D341Med (cell line): ENCODE data around the gene GPR151.

Experiments used
- DNase-seq: peaks from one replicate; pipeline ENCODE4 v3.0.0; 2012; ENCODE audit warnings: low spot score

The GPR151 gene

GRCh38 chr5:146520731-146521130, 4.7 kb upstream of the GPR151 start:
- DNase-seq: no peak

GRCh38 chr5:146519554-146519953, 3.6 kb upstream of the GPR151 start:
- DNase-seq: no peak

- DNase-seq: no peak
Measured at GRCh38 chr5:146515473-146516150, 378 bp downstream of the GPR151 start.

GRCh38 chr5:146514575-146514974, 1.4 kb downstream of the GPR151 start:
- no peak for DNase-seq

- DNase-seq: no peak
Measured at GRCh38 chr5:146513462-146513861, 2.5 kb downstream of the GPR151 start.

GRCh38 chr5:146510559-146511125, 5.3 kb downstream of the GPR151 start:
- no peak for DNase-seq

GRCh38 chr5:146507428-146507827, 8.6 kb downstream of the GPR151 start:
- no peak for DNase-seq

- no peak for DNase-seq
Measured at GRCh38 chr5:146499680-146500079, 16.3 kb downstream of the GPR151 start.

GRCh38 chr5:146494656-146495055, 21.3 kb downstream of the GPR151 start:
- DNase-seq: no peak

- DNase-seq: no peak
Measured at GRCh38 chr5:146490089-146490843, 25.7 kb downstream of the GPR151 start.

GRCh38 chr5:146484714-146485391, 31.1 kb downstream of the GPR151 start:
- DNase-seq: no peak

GRCh38 chr5:146482775-146483174, 33.2 kb downstream of the GPR151 start:
- no peak for DNase-seq

- DNase-seq: no peak
Measured at GRCh38 chr5:146475906-146476305, 40.1 kb downstream of the GPR151 start.

- DNase-seq: no peak
Measured at GRCh38 chr5:146475190-146475780, 40.7 kb downstream of the GPR151 start.

GRCh38 chr5:146474065-146474464, 41.9 kb downstream of the GPR151 start:
- DNase-seq: no peak

GRCh38 chr5:146467760-146468159, 48.2 kb downstream of the GPR151 start:
- DNase-seq: no peak

GRCh38 chr5:146466521-146467349, 49.3 kb downstream of the GPR151 start:
- DNase-seq: no peak

- DNase-seq: no peak
Measured at GRCh38 chr5:146463446-146463845, 52.5 kb downstream of the GPR151 start.
